ENCODE results near the gene TMEM117. TPM values are rescaled to one million over a fixed set of nuclear protein-coding genes. Genes with fewer than 3 reads are reported as not detected.

TMEM117 gene
- total and polyA plus RNA-seq, 2 donors from 2014 or later = 5.9 to 6.0 TPM

GRCh38 chr12:43935581-43935980, 99.7 kb downstream of the TMEM117 start:
- Histone ChIP-seq H3K4me1 (ENCODE audit: control insufficient read depth in 2 of 3, insufficient read depth in 2 of 3, low read depth in 1 of 3, low read length in 3 of 3) (no peaks in the 10 kb centered on the region), H3K4me3 (ENCODE audit: low read length in 3 of 3) (no peak overlapping the region), H3K9ac (ENCODE audit: low read length in 3 of 3) (no peak overlapping the region), H3K9me3 (ENCODE audit: control insufficient read depth in 2 of 3, insufficient read depth in 1 of 3, low read length in 3 of 3) (peaks cover 0 to 5% (median 0%) of the 10 kb centered on the region in 3 donors), H3K27ac (ENCODE audit: low read depth in 2 of 2, low read length in 2 of 2) (no peak overlapping the region), H3K36me3 (ENCODE audit: control insufficient read depth in 2 of 3, insufficient read depth in 3 of 3, low read length in 3 of 3) (no peaks in the 10 kb centered on the region), H3K27me3 (ENCODE audit: control insufficient read depth, insufficient read depth, low read length) (no peaks in the 10 kb centered on the region)
- TF ChIP-seq, protein P1, sequence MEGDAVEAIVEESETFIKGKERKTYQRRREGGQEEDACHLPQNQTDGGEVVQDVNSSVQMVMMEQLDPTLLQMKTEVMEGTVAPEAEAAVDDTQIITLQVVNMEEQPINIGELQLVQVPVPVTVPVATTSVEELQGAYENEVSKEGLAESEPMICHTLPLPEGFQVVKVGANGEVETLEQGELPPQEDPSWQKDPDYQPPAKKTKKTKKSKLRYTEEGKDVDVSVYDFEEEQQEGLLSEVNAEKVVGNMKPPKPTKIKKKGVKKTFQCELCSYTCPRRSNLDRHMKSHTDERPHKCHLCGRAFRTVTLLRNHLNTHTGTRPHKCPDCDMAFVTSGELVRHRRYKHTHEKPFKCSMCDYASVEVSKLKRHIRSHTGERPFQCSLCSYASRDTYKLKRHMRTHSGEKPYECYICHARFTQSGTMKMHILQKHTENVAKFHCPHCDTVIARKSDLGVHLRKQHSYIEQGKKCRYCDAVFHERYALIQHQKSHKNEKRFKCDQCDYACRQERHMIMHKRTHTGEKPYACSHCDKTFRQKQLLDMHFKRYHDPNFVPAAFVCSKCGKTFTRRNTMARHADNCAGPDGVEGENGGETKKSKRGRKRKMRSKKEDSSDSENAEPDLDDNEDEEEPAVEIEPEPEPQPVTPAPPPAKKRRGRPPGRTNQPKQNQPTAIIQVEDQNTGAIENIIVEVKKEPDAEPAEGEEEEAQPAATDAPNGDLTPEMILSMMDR (IDR thresholded peaks at IDR 0.05; ENCODE audit: borderline replicate concordance, extremely low read depth, insufficient read depth) = no peak
- no peak for DNase-seq
- intact Hi-C loops (cut with DNase I) = no loop called here
- no peak for FAIRE-seq

DNA sequence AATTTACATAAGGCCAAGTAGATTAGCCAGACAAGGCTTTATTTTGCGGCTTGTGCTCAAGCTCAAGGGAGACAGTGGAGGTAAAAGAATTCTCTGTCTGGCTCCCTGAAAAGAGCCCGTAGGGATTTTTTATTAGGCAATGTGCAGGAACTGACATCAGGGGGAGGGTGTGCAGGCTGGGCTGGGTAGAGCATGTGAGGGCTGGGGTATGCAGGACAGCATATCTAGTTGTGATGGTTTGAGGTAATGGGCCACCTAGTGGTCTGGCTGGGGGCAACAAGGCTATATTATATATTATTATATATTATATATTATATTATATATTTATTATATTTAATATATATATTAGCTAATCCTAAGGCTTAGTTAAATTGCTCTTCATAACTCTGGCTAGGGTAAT, 102.1 kb downstream of the TMEM117 start:
- DNase-seq (no peak), FAIRE-seq (no peak)
- Histone ChIP-seq H3K4me1 (ENCODE audit: control insufficient read depth in 2 of 3, insufficient read depth in 2 of 3, low read depth in 1 of 3, low read length in 3 of 3) (no peaks in the 10 kb centered on the region), H3K4me3 (ENCODE audit: low read length in 3 of 3) (no peak overlapping the region), H3K9me3 (ENCODE audit: control insufficient read depth in 2 of 3, insufficient read depth in 1 of 3, low read length in 3 of 3) (no peaks in the 10 kb centered on the region), H3K9ac (ENCODE audit: low read length in 3 of 3) (no peak overlapping the region), H3K27me3 (ENCODE audit: control insufficient read depth, insufficient read depth, low read length) (no peaks in the 10 kb centered on the region), H3K27ac (ENCODE audit: low read depth in 2 of 2, low read length in 2 of 2) (no peak overlapping the region), H3K36me3 (ENCODE audit: control insufficient read depth in 2 of 3, insufficient read depth in 3 of 3, low read length in 3 of 3) (no peaks in the 10 kb centered on the region)
- TF ChIP-seq, protein P1 (IDR thresholded peaks at IDR 0.05; ENCODE audit: borderline replicate concordance, extremely low read depth, insufficient read depth) = no peak
- intact Hi-C loops (cut with DNase I) = no loop called here

DNA sequence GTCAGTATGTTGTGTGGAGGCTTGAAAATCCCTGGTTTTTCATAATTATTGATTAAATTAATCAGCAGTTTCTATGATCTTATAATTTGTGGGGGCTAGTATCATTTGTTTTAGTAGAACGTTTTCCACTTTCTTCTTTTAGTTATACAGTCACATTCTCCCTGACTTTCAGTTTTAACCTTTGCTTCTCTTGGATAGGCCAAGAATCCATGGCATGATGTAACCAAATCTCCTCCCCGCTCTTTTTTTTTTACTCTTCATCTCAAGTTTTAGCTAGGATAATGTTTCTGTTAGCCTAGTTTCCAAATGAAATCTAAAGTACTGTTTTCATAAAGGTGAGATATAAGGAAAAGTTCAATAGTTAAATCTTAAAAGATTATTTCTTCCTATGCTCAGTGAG, 106.5 kb downstream of the TMEM117 start:
- H3K9me3 ChIP-seq (ENCODE audit: control insufficient read depth in 2 of 3, insufficient read depth in 1 of 3, low read length in 3 of 3) = no peaks in the 10 kb centered on the region
- H3K27ac ChIP-seq (ENCODE audit: low read depth in 2 of 2, low read length in 2 of 2) = no peak overlapping the region
- no peaks in the 10 kb centered on the region for H3K27me3 ChIP-seq (ENCODE audit: control insufficient read depth, insufficient read depth, low read length)
- TF ChIP-seq, protein P1 (IDR thresholded peaks at IDR 0.05; ENCODE audit: borderline replicate concordance, extremely low read depth, insufficient read depth) = no peak
- H3K9ac ChIP-seq (ENCODE audit: low read length in 3 of 3) = no peak overlapping the region
- DNase-seq (no peak), FAIRE-seq (no peak)
- intact Hi-C loops (cut with DNase I) = no loop called here
- no peaks in the 10 kb centered on the region for H3K36me3 ChIP-seq (ENCODE audit: control insufficient read depth in 2 of 3, insufficient read depth in 3 of 3, low read length in 3 of 3)
- no peak overlapping the region for H3K4me3 ChIP-seq (ENCODE audit: low read length in 3 of 3)
- no peaks in the 10 kb centered on the region for H3K4me1 ChIP-seq (ENCODE audit: control insufficient read depth in 2 of 3, insufficient read depth in 2 of 3, low read depth in 1 of 3, low read length in 3 of 3)

- no peaks in the 10 kb centered on the region for H3K27me3 ChIP-seq (ENCODE audit: control insufficient read depth, insufficient read depth, low read length)
- DNase-seq (no peak), FAIRE-seq (no peak)
- no peak overlapping the region for H3K27ac ChIP-seq (ENCODE audit: low read depth in 2 of 2, low read length in 2 of 2)
- no peaks in the 10 kb centered on the region for H3K4me1 ChIP-seq (ENCODE audit: control insufficient read depth in 2 of 3, insufficient read depth in 2 of 3, low read depth in 1 of 3, low read length in 3 of 3)
- no peak overlapping the region for H3K4me3 ChIP-seq (ENCODE audit: low read length in 3 of 3)
- no peaks in the 10 kb centered on the region for H3K36me3 ChIP-seq (ENCODE audit: control insufficient read depth in 2 of 3, insufficient read depth in 3 of 3, low read length in 3 of 3)
- H3K9me3 ChIP-seq (ENCODE audit: control insufficient read depth in 2 of 3, insufficient read depth in 1 of 3, low read length in 3 of 3) = no peaks in the 10 kb centered on the region
- H3K9ac ChIP-seq (ENCODE audit: low read length in 3 of 3) = no peak overlapping the region
- intact Hi-C loops (cut with DNase I) = no loop called here
- TF ChIP-seq, protein P1 (IDR thresholded peaks at IDR 0.05; ENCODE audit: borderline replicate concordance, extremely low read depth, insufficient read depth) = no peak
These were observed 110.1 kb downstream of the TMEM117 start for GRCh38 chr12:43945983-43946382.

Measured in kidney (tissue), 14 donors.